Activated naive CD8-positive, alpha-beta T cell treated with anti-CD3 and anti-CD28 coated beads, Interleukin-2, amount 10 ng/mL, durations not matched to agents 7 days and 5 days (primary cell): ENCODE measurements around the gene MAMLD1. TPM values are rescaled to one million over a fixed set of nuclear protein-coding genes. Genes with fewer than 3 reads are reported as not detected.
A peak's percentile ranks its signal among the peaks of the same experiment; 100 is the strongest.

Experiments
- ATAC-seq: fragments of 150-1000 bp; cut with Tn5 transposase; one replicate; pipeline ENCODE4 v1.10.0; 2021; ENCODE audit warnings: low read depth, moderate library complexity
- POLR2A ChIA-PET: fragments of 350-600 bp; sonication (Branson Sonifier 250); formaldehyde crosslinking; loops from one replicate; lab custom pipeline; 2021; ENCODE audit warnings: antibody characterized with exemption; lab: Charles Lee
- DNase-seq: peaks from one replicate; pipeline ENCODE4 v3.0.0; 2021
- H3K27ac Mint-ChIP-seq: one replicate; pipeline ENCODE4 v1.8.0; 2022; ENCODE audit warnings: mild to moderate bottlenecking, mixed read lengths
- H3K27me3 Mint-ChIP-seq: one replicate; pipeline ENCODE4 v1.8.0; 2022; ENCODE audit warnings: mild to moderate bottlenecking, moderate library complexity, mixed read lengths
- H3K36me3 Mint-ChIP-seq: one replicate; pipeline ENCODE4 v1.8.0; 2021; ENCODE audit warnings: mild to moderate bottlenecking, mixed read lengths
- H3K4me1 Mint-ChIP-seq: one replicate; pipeline ENCODE4 v1.8.0; 2021; ENCODE audit warnings: mixed read lengths
- H3K4me3 Mint-ChIP-seq: one replicate; pipeline ENCODE4 v1.8.0; 2022; ENCODE audit warnings: mild to moderate bottlenecking, moderate library complexity, mixed read lengths
- H3K9me3 Mint-ChIP-seq: one replicate; pipeline ENCODE4 v1.8.0; 2021; ENCODE audit warnings: mixed read lengths
- total RNA-seq, 2 experiments: library from RNA; stranded (reverse); gene quantifications; one replicate each; pipeline ENCODE4 v1.2.3, GENCODE V29; 2021

Gene MAMLD1
- total RNA-seq, 2 experiments from 2014 or later = 1.6 to 2.5 TPM

DNA sequence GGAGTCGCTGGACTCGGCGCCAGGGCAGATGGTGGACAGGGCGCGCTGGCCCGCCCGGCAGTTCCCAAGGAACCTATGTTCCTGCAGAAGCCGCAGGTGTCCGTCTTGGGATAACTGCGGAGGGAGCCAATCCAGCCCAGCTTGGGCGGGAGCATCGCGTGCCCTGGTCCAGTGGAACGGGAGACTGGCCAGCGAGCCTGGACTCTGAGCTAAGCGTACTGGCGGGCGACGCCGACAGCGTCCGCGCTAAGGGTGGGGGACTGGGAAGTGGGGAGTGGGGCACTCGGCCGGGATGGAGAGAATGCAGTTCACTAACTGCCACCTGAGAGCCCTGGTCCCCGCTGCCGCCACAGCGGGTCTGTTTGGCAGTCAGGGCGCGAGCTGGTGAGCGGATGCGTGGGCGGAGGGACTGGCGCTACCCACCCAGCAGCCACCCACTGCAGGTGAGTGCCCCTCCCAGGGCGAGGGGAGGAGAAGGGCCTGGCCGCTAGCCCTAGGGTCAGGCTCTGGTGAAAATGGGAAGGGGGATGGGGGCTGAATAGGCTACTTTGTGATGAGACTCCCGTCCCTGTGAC, 1.3 kb upstream of the MAMLD1 start:
- Mint-ChIP-seq H3K27ac (peak overlapping the region; percentile 66), H3K27me3 (peaks cover 35% of the 10 kb centered on the region), H3K9me3 (no peaks in the 10 kb centered on the region), H3K36me3 (no peaks in the 10 kb centered on the region), H3K4me1 (peaks cover 19% of the 10 kb centered on the region), H3K4me3 (peak overlapping the region; percentile 78)
- ATAC-seq (no peak), DNase-seq (peak; percentile 32)
- POLR2A ChIA-PET = no interaction called here

- DNase-seq (peak; percentile 48), ATAC-seq (no peak)
- H3K9me3 Mint-ChIP-seq = no peaks in the 10 kb centered on the region
- no peaks in the 10 kb centered on the region for H3K36me3 Mint-ChIP-seq
- H3K27me3 Mint-ChIP-seq = peaks cover 35% of the 10 kb centered on the region
- peaks cover 20% of the 10 kb centered on the region for H3K4me1 Mint-ChIP-seq
- POLR2A ChIA-PET = interaction anchor here (0.7 kb wide), 1 partner anchor 331 kb away, joined by 3 read pairs; no protein-coding TSS in a partner anchor
- H3K27ac Mint-ChIP-seq = no peak overlapping the region
- peak overlapping the region; percentile 70 for H3K4me3 Mint-ChIP-seq
Measured at GRCh38 chrX:150363561-150364346, 637 bp downstream of the MAMLD1 start.

GRCh38 chrX:150364347-150365050, 1.4 kb downstream of the MAMLD1 start:
- Mint-ChIP-seq H3K36me3 (no peaks in the 10 kb centered on the region), H3K4me1 (peaks cover 20% of the 10 kb centered on the region), H3K27ac (no peak overlapping the region), H3K9me3 (no peaks in the 10 kb centered on the region), H3K4me3 (peak overlapping the region; percentile 70), H3K27me3 (peaks cover 32% of the 10 kb centered on the region)
- DNase-seq (peak; percentile 53), ATAC-seq (no peak)
- POLR2A ChIA-PET = interaction anchor here (0.7 to 1.5 kb wide), 2 partner anchors 206 to 331 kb away, joined by 3 read pairs; no protein-coding TSS in a partner anchor

GRCh38 chrX:150365051-150365989, 2.2 kb downstream of the MAMLD1 start:
- peak; percentile 61 for ATAC-seq
- POLR2A ChIA-PET = interaction anchor here (1.5 kb wide), 1 partner anchor 205 kb away, joined by 3 read pairs; no protein-coding TSS in a partner anchor
- H3K36me3 Mint-ChIP-seq = no peaks in the 10 kb centered on the region

DNA sequence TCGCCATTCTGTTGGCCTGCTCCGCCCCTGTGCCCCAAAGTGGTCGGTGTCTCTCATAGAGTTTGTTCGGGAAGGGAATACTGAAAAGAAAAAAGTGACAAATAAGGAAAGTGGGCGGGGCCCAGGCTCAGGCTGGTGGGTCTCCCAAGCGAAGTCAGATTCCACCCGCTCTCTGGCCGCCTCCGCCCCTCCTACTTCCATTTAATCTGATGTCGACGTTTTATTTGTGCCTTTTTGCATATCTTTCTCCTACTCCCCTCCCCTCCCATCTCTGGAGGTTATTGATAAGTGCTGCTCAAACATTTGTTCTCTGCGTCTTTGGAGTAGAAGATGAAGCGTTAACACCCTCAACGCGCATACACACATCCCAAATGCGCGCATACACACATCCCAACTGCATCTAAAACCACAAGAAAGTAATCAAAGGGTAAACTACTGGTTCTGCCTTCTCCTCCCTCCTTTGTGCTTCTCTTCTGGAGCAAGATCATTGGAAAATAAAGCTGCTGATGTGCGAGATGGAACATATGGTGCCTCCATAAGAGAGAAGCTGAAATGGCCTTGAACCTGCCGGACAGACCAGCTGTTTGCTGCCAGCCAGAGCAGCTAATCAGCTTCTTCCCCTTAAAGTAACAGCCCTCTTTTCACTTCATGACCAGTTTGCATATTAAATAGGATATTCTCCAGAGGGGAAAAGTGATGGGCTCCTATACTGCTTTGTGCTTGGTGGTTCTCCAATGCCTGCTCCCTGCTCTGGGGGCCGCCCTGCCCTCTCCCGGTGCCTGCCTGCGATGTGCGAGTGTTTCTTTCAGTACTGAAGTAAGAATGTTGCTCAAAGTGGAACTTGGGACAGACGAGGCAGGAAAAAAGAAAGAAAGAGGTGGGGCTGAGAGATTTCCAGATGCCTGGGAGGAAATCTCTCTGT, 3.1 kb downstream of the MAMLD1 start:
- ATAC-seq (no peak), DNase-seq (no peak)
- Mint-ChIP-seq H3K9me3 (no peaks in the 10 kb centered on the region), H3K4me1 (peaks cover 17% of the 10 kb centered on the region), H3K4me3 (peak overlapping the region; percentile 83), H3K27ac (no peak overlapping the region), H3K27me3 (peaks cover 17% of the 10 kb centered on the region), H3K36me3 (no peaks in the 10 kb centered on the region)
- POLR2A ChIA-PET = interaction anchor here (1.5 kb wide), 1 partner anchor 205 kb away, joined by 3 read pairs; no protein-coding TSS in a partner anchor

More at GRCh38 chrX:150365051-150365989, 2.2 kb downstream of the MAMLD1 start:
- peaks cover 24% of the 10 kb centered on the region for H3K27me3 Mint-ChIP-seq
- H3K4me1 Mint-ChIP-seq = peaks cover 18% of the 10 kb centered on the region
- no peak overlapping the region for H3K27ac Mint-ChIP-seq
- peak overlapping the region; percentile 83 for H3K4me3 Mint-ChIP-seq
- DNase-seq = peak; percentile 85
- H3K9me3 Mint-ChIP-seq = no peaks in the 10 kb centered on the region

- Mint-ChIP-seq H3K36me3 (no peaks in the 10 kb centered on the region), H3K4me3 (peak overlapping the region; percentile 83), H3K27me3 (peaks cover 12% of the 10 kb centered on the region), H3K9me3 (no peaks in the 10 kb centered on the region), H3K27ac (no peak overlapping the region), H3K4me1 (peaks cover 17% of the 10 kb centered on the region)
- ATAC-seq = no peak
- DNase-seq = no peak
- POLR2A ChIA-PET = no interaction called here
Measured at GRCh38 chrX:150366951-150367545, 3.9 kb downstream of the MAMLD1 start.

GRCh38 chrX:150370589-150371312, 7.6 kb downstream of the MAMLD1 start:
- POLR2A ChIA-PET = no interaction called here
- peaks cover 12% of the 10 kb centered on the region for H3K4me1 Mint-ChIP-seq
- DNase-seq = no peak
- no peak overlapping the region for H3K4me3 Mint-ChIP-seq
- no peak overlapping the region for H3K27ac Mint-ChIP-seq
- no peak for ATAC-seq
- H3K27me3 Mint-ChIP-seq = peaks cover 5% of the 10 kb centered on the region
- H3K36me3 Mint-ChIP-seq = no peaks in the 10 kb centered on the region
- H3K9me3 Mint-ChIP-seq = no peaks in the 10 kb centered on the region

DNA sequence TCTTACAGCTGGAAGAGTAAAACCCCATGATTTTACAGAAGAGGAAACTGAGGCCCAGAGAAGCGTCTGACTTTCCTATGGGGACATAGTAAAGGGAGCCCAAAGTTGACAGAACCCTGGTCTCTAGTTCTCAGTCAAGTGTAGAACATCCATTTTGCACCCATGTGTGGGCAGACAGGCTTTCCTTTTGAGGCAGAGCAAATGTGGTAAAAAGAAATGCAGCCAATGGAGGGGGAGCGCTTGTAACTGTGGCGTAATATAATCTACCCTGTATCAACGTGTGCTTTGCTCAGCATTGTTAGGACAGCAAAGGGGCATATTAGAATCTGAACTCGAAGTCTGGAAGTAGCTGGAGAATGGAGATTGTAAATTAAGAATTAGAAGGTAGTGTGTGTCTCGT, 8.8 kb downstream of the MAMLD1 start:
- no peaks in the 10 kb centered on the region for H3K9me3 Mint-ChIP-seq
- H3K27me3 Mint-ChIP-seq = peaks cover 1% of the 10 kb centered on the region
- no peak overlapping the region for H3K4me3 Mint-ChIP-seq
- DNase-seq = no peak
- H3K27ac Mint-ChIP-seq = no peak overlapping the region
- H3K4me1 Mint-ChIP-seq = peaks cover 1% of the 10 kb centered on the region
- POLR2A ChIA-PET = no interaction called here
- H3K36me3 Mint-ChIP-seq = no peaks in the 10 kb centered on the region
- ATAC-seq = no peak

GRCh38 chrX:150372280-150372679, 9.2 kb downstream of the MAMLD1 start:
- Mint-ChIP-seq H3K27me3 (no peaks in the 10 kb centered on the region), H3K4me1 (no peaks in the 10 kb centered on the region), H3K4me3 (no peak overlapping the region), H3K27ac (no peak overlapping the region), H3K36me3 (no peaks in the 10 kb centered on the region), H3K9me3 (no peaks in the 10 kb centered on the region)
- POLR2A ChIA-PET = no interaction called here
- no peak for ATAC-seq
- DNase-seq = no peak

DNA sequence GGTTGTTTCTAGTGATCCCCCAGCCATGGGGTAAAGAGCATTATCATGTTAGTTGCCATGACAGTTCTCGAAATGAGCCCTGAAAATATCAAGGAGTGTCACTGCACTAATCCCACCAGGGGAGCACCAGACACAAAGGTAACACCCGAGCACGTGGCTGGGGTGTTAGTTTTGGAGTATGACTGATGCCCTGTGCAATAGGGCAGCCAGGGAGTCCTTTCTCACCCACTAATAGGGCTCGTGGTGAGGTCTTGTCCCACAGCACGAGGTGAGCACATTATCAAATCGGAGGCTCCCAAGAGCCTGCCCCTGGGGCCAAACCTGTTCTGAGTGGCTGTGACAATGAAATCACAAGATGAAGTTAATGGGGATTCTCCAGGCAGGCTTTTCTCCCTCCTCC, 9.6 kb downstream of the MAMLD1 start:
- Mint-ChIP-seq H3K27ac (no peak overlapping the region), H3K36me3 (no peaks in the 10 kb centered on the region), H3K9me3 (no peaks in the 10 kb centered on the region), H3K4me1 (no peaks in the 10 kb centered on the region), H3K4me3 (no peak overlapping the region), H3K27me3 (no peaks in the 10 kb centered on the region)
- ATAC-seq (no peak), DNase-seq (no peak)
- POLR2A ChIA-PET = no interaction called here

DNA sequence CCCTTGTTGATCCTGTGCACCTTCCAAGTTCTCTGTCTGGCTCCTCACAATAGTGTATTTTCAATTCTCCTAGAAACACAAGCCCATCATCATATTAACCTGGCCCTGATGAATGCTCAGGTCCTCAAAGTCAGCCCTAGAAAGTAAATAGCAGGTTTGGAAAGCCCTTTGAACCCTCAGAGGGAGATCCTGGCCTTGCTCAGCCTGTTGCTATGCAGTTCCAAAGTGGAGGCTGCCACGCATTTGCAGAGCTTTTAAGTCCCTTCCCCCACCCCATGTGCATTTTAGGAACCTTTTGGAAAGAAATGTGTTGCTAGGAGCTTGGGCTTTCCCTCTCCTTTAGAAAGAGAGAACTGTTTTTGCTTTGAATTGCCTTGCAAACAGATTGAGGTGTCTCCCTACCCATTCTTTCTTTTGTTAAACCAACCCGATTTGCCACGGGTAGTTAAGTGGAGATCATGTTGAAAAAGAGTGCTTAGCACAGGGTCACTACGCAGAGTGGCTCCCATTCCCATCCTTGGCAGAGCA, 12.2 kb downstream of the MAMLD1 start:
- Mint-ChIP-seq H3K4me1 (no peaks in the 10 kb centered on the region), H3K27ac (no peak overlapping the region), H3K27me3 (peaks cover 7% of the 10 kb centered on the region), H3K36me3 (no peaks in the 10 kb centered on the region), H3K4me3 (no peak overlapping the region), H3K9me3 (no peaks in the 10 kb centered on the region)
- no peak for DNase-seq
- no peak for ATAC-seq
- POLR2A ChIA-PET = no interaction called here
